Kidney (tissue), 14 donors: Measurements from ENCODE around the gene TUSC2. TPM values are rescaled to one million over a fixed set of nuclear protein-coding genes. Genes with fewer than 3 reads are reported as not detected.

ENCODE experiments used
- DNase-seq, 5 donors: peaks; one replicate each; pipeline ENCODE4 v3.0.0-alpha.2; 2013 to 2020
- FAIRE-seq: peaks from 2 replicates; lab custom pipeline; 2012; peaks lifted over from hg19 to GRCh38; lab: Jason Lieb, UNC
- H3K27ac ChIP-seq, 2 donors: one replicate each; pipeline ENCODE4 v1.7.0; 2013; ENCODE audit warnings: low read depth in 2 of 2, low read length in 2 of 2, inconsistent platforms in 1 of 2
- H3K27me3 ChIP-seq: one replicate; pipeline ENCODE4 v1.7.1; 2013; ENCODE audit warnings: low read length, inconsistent platforms; ENCODE audit not compliant: control insufficient read depth, insufficient read depth
- H3K36me3 ChIP-seq, 3 donors: one replicate each; pipeline versions ENCODE4 v1.7.0 to v1.7.1; 2013; ENCODE audit warnings: low read length in 3 of 3, control low read depth in 1 of 3, inconsistent platforms in 1 of 3; ENCODE audit not compliant: insufficient read depth in 3 of 3, control insufficient read depth in 2 of 3
- H3K4me1 ChIP-seq, 3 donors: one replicate each; pipeline versions ENCODE4 v1.7.0 to v1.7.1; 2013; ENCODE audit warnings: low read length in 3 of 3, inconsistent platforms in 1 of 3, low read depth in 1 of 3; ENCODE audit not compliant: control insufficient read depth in 2 of 3, insufficient read depth in 2 of 3
- H3K4me3 ChIP-seq, 3 donors: one replicate each; pipeline versions ENCODE4 v1.7.0 to v1.8.1; 2013; ENCODE audit warnings: low read length in 3 of 3, control low read depth in 1 of 3, inconsistent platforms in 1 of 3
- H3K9ac ChIP-seq, 3 donors: one replicate each; pipeline versions ENCODE4 v1.7.0 to v1.7.1; 2013; ENCODE audit warnings: low read length in 3 of 3, control low read depth in 1 of 3, inconsistent platforms in 1 of 3
- H3K9me3 ChIP-seq, 3 donors: one replicate each; pipeline versions ENCODE4 v1.7.0 to v1.7.1; 2013; ENCODE audit warnings: low read length in 3 of 3, control low read depth in 1 of 3, inconsistent platforms in 1 of 3; ENCODE audit not compliant: control insufficient read depth in 2 of 3, insufficient read depth in 1 of 3
- CTCF ChIP-seq: IDR thresholded peaks from 3 replicates; pipeline ENCODE4 v1.5.1; 2012; ENCODE audit warnings: mild to moderate bottlenecking, moderate library complexity, borderline replicate concordance; ENCODE audit not compliant: insufficient read depth; ENCODE audit errors: extremely low read depth
- intact Hi-C: fragments of 100-400 bp; cut with DNase I; formaldehyde crosslinking; loops from one replicate; pipeline ENCODE4 v1.11.1; 2022
- polyA plus RNA-seq: library from polyadenylated mRNA; stranded (reverse); fragments of 350-450 nt; fragmentation: Illumina TruSeq; extraction: RNeasy Lipid Tissue Mini Kit (QIAGEN cat#74804); gene quantifications from one replicate; pipeline ENCODE4 v1.2.3, GENCODE V29; 2014; ENCODE audit warnings: low read depth, low replicate concordance; ENCODE audit not compliant: insufficient read depth
- total RNA-seq: library from RNA; stranded (reverse); fragmentation: NEBNext Ultra II Directional; extraction: Animal tissue kit (Norgen Biotek cat#: 25700); gene quantifications from one replicate; pipeline ENCODE4 v1.2.1, GENCODE V29; 2021
- donor health status: control.
- donor health status: control.
- donor health status: control.
- donor health status: control.
- donor health status: control.
- donor health status: DM: yes; HTN: yes; CAD: no.
- donor health status: Normal renal cell carcinoma (clear cell type).

TUSC2 gene
- total and polyA plus RNA-seq, 2 donors from 2014 or later = 33.6 to 60.0 TPM

GRCh38 chr3:50302095-50303012, 25.7 kb downstream of the TUSC2 start:
- FAIRE-seq (no peak), DNase-seq (peak in 1 of 5 donors; percentile 56)
- H3K4me1 ChIP-seq = peaks cover 4 to 38% (median 18%) of the 10 kb centered on the region in 3 donors
- H3K27ac ChIP-seq = peak overlapping the region; percentile 92 to 96
- H3K9me3 ChIP-seq = no peaks in the 10 kb centered on the region
- no peak for TF ChIP-seq CTCF
- peak overlapping the region in 2 of 3 donors; percentile 49 to 79 for H3K4me3 ChIP-seq
- intact Hi-C loops = no loop called here
- no peaks in the 10 kb centered on the region for H3K27me3 ChIP-seq
- H3K36me3 ChIP-seq = peaks cover 0 to 6% (median 3%) of the 10 kb centered on the region in 3 donors
- peak overlapping the region in 2 of 3 donors; percentile 65 to 89 for H3K9ac ChIP-seq

DNA sequence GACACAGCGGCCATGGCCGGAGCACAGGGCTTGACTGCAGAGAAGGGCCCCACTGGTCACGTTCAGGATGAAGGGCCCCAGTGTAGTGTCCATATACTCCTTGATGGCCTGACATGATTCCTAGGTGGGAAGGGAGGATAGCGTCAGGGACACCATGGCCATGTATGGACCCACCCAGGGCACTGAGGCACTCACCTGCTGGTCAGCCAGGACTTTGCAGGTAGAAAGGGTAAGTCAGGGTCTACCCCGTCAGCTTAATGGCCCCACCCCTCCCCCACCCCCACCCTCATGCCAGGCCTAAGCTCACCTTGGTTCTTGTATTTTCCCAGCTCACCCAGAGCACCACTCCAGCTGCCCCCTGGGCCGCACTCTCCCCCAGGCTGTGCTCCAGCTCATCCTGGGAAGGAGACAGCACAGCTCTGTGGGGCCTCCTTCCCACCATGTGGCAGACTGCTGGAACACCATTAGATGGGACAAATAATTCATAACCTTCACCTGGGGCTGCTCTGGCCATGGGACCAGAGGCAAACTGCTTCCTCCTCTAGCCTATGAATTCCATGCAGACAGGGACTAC, 27.3 kb downstream of the TUSC2 start:
- FAIRE-seq (no peak), DNase-seq (peak in 1 of 5 donors; percentile 74)
- H3K27me3 ChIP-seq = no peaks in the 10 kb centered on the region
- TF ChIP-seq CTCF = no peak
- H3K4me3 ChIP-seq = no peak overlapping the region
- peaks cover 0 to 6% (median 3%) of the 10 kb centered on the region in 3 donors for H3K36me3 ChIP-seq
- peaks cover 4 to 38% (median 18%) of the 10 kb centered on the region in 3 donors for H3K4me1 ChIP-seq
- peak overlapping the region in 1 of 3 donors; percentile 64 for H3K9ac ChIP-seq
- H3K9me3 ChIP-seq = no peaks in the 10 kb centered on the region
- peak overlapping the region; percentile 80 to 93 for H3K27ac ChIP-seq
- intact Hi-C loops = no loop called here

DNA sequence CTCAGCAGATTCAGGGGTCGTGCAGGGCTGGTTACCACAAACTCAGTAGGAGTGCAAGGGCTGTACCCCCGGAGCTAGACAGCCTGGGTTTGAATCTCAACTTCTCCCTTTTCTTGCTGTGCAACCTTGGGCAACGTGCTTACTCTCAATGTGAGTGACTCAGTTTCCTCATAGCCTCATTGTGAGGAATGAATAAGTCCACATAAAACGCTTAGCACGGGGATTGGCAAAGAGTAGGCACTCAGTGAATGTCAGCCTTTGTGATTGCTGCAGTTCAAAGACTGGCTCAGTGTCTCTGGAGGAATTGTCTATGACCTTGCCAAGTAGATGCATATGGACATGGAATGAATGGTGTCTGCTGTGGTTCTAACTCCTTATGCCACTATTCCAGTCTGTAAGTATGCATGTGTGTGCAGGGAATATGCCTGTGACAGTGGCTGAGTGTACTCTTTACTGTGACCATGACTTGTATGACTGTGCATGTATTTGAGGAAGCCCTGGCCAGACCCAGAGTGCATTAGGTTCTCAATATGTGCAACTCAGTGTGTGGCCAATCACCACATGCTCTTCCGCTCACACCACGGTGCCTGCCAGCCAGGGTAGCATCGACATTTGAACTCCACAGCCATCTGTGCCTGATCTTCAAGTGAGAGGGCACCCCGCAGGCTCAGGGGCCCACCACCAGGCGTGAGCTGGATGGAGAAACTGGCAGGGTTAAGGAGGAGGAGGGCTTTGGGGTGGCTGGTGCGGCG, 27.9 kb downstream of the TUSC2 start:
- Histone ChIP-seq H3K4me3 (peak overlapping the region; percentile 50 to 68 (median 67)), H3K9ac (peak overlapping the region; percentile 0 to 64 (median 30)), H3K4me1 (peaks cover 4 to 38% (median 18%) of the 10 kb centered on the region in 3 donors), H3K36me3 (peaks cover 0 to 6% (median 3%) of the 10 kb centered on the region in 3 donors), H3K9me3 (no peaks in the 10 kb centered on the region), H3K27me3 (no peaks in the 10 kb centered on the region), H3K27ac (peak overlapping the region; percentile 80 to 93)
- no peak for DNase-seq
- TF ChIP-seq CTCF = no peak
- intact Hi-C loops = no loop called here
- FAIRE-seq = no peak
